Endodermal cell (in vitro differentiated cells): Measurements from ENCODE around the gene LRRC28. TPM values are rescaled to one million over a fixed set of nuclear protein-coding genes. Genes with fewer than 3 reads are reported as not detected.

Experiments used
- DNase-seq: peaks from one replicate; pipeline ENCODE4 v3.0.0-alpha.2; 2017
- H3K27ac ChIP-seq: 2 replicates; pipeline ENCODE4 v1.5.1; 2013; ENCODE audit warnings: mild to moderate bottlenecking, low read depth, low read length, moderate library complexity
- H3K27me3 ChIP-seq: 2 replicates; pipeline ENCODE4 v1.6.1; 2013; ENCODE audit warnings: mild to moderate bottlenecking, low read length, moderate library complexity; ENCODE audit not compliant: insufficient read depth, control insufficient read depth, poor library complexity, severe bottlenecking
- H3K36me3 ChIP-seq: 2 replicates; pipeline ENCODE4 v1.7.0; 2013; ENCODE audit warnings: mild to moderate bottlenecking, low read length, moderate library complexity; ENCODE audit not compliant: control insufficient read depth, insufficient read depth
- H3K4me1 ChIP-seq: one replicate; pipeline ENCODE4 v1.7.0; 2013; ENCODE audit warnings: low read length; ENCODE audit not compliant: control insufficient read depth, insufficient read depth
- H3K4me3 ChIP-seq: 2 replicates; pipeline ENCODE4 v1.5.1; 2013; ENCODE audit warnings: mild to moderate bottlenecking, low read length, moderate library complexity
- H3K9ac ChIP-seq: 2 replicates; pipeline ENCODE4 v1.6.1; 2013; ENCODE audit warnings: mild to moderate bottlenecking, low read length, moderate library complexity; ENCODE audit not compliant: poor library complexity, severe bottlenecking; ENCODE audit errors: extremely low read depth
- H3K9me3 ChIP-seq: 2 replicates; pipeline ENCODE4 v1.6.1; 2013; ENCODE audit warnings: mild to moderate bottlenecking, low read length, moderate library complexity; ENCODE audit not compliant: control insufficient read depth
- H3K27ac Mint-ChIP-seq: 2 replicates; pipeline ENCODE4 v1.8.0; 2020; ENCODE audit warnings: mixed read lengths
- H3K27me3 Mint-ChIP-seq: 2 replicates; pipeline ENCODE4 v1.8.0; 2021; ENCODE audit warnings: mild to moderate bottlenecking, mixed read lengths; ENCODE audit not compliant: insufficient read depth
- H3K36me3 Mint-ChIP-seq: 2 replicates; pipeline ENCODE4 v1.8.0; 2020; ENCODE audit warnings: low read depth, mixed read lengths
- H3K4me1 Mint-ChIP-seq: 2 replicates; pipeline ENCODE4 v1.8.0; 2020; ENCODE audit warnings: mixed read lengths
- H3K4me3 Mint-ChIP-seq: 2 replicates; pipeline ENCODE4 v1.8.0; 2020; ENCODE audit warnings: mild to moderate bottlenecking, moderate library complexity, mixed read lengths
- H3K9me3 Mint-ChIP-seq: 2 replicates; pipeline ENCODE4 v1.8.0; 2020; ENCODE audit warnings: mild to moderate bottlenecking, mixed read lengths
- WGBS, 2 experiments: methylation state at CpG; one replicate each; pipeline versions ENCODE4 v1.1.5 to v1.1.7; 2013; ENCODE audit warnings: missing lambda C conversion rate in 2 of 2, mixed read lengths in 1 of 2; ENCODE audit not compliant: insufficient coverage in 1 of 2, insufficient read length in 1 of 2; 5-methylcytosine and 5-hydroxymethylcytosine counted together
- total RNA-seq, 2 donors: library from RNA; stranded (reverse); fragmentation: NEBNext Ultra II Directional in 1 of 2; extraction: Animal tissue kit (Norgen Biotek cat#: 25700) in 1 of 2; gene quantifications; 2 replicates in 1 of 2; 3 replicates in 1 of 2; pipeline ENCODE4 v1.2.1, GENCODE V29; 2021
- TF ChIP-seq, protein P1 (sequence below): fragments of 200-600 bp; sonication (generic); conservative IDR thresholded peaks from 2 replicates; pipeline ENCODE4 v1.5.0; 2021; ENCODE audit warnings: antibody characterized with exemption, mild to moderate bottlenecking

The LRRC28 gene
- total RNA-seq, 2 donors from 2014 or later: 26.1 to 35.5 TPM

GRCh38 chr15:99250001-99250400 is 1.3 kb upstream of the LRRC28 start:
- no peaks in the 10 kb centered on the region for H3K36me3 ChIP-seq
- TF ChIP-seq, protein P1, sequence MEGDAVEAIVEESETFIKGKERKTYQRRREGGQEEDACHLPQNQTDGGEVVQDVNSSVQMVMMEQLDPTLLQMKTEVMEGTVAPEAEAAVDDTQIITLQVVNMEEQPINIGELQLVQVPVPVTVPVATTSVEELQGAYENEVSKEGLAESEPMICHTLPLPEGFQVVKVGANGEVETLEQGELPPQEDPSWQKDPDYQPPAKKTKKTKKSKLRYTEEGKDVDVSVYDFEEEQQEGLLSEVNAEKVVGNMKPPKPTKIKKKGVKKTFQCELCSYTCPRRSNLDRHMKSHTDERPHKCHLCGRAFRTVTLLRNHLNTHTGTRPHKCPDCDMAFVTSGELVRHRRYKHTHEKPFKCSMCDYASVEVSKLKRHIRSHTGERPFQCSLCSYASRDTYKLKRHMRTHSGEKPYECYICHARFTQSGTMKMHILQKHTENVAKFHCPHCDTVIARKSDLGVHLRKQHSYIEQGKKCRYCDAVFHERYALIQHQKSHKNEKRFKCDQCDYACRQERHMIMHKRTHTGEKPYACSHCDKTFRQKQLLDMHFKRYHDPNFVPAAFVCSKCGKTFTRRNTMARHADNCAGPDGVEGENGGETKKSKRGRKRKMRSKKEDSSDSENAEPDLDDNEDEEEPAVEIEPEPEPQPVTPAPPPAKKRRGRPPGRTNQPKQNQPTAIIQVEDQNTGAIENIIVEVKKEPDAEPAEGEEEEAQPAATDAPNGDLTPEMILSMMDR: no peak
- no peaks in the 10 kb centered on the region for H3K9me3 Mint-ChIP-seq
- no peak for DNase-seq
- no peaks in the 10 kb centered on the region for H3K9me3 ChIP-seq
- peaks cover 4% of the 10 kb centered on the region for H3K4me1 Mint-ChIP-seq
- no peaks in the 10 kb centered on the region for H3K27me3 ChIP-seq
- WGBS, 2 experiments: 53 to 80% methylated on average over 1 to 4 of the region's 4 CpGs
- peaks cover 4% of the 10 kb centered on the region for H3K4me1 ChIP-seq
- H3K27ac ChIP-seq: no peak overlapping the region
- no peaks in the 10 kb centered on the region for H3K27me3 Mint-ChIP-seq
- H3K4me3 ChIP-seq: peak overlapping the region; percentile 90
- no peak overlapping the region for H3K4me3 Mint-ChIP-seq
- peak overlapping the region; percentile 71 for H3K9ac ChIP-seq
- H3K36me3 Mint-ChIP-seq: no peaks in the 10 kb centered on the region
- H3K27ac Mint-ChIP-seq: no peak overlapping the region

- no peaks in the 10 kb centered on the region for H3K9me3 Mint-ChIP-seq
- no peaks in the 10 kb centered on the region for H3K9me3 ChIP-seq
- no peaks in the 10 kb centered on the region for H3K36me3 ChIP-seq
- 14 to 23% methylated on average over 5 to 6 of the region's 7 CpGs for WGBS, 2 experiments
- TF ChIP-seq, protein P1: no peak
- H3K27me3 ChIP-seq: no peaks in the 10 kb centered on the region
- H3K9ac ChIP-seq: peak overlapping the region; percentile 71
- H3K4me1 Mint-ChIP-seq: peaks cover 4% of the 10 kb centered on the region
- H3K27ac Mint-ChIP-seq: peak overlapping the region; percentile 95
- no peak for DNase-seq
- peak overlapping the region; percentile 79 for H3K27ac ChIP-seq
- no peaks in the 10 kb centered on the region for H3K27me3 Mint-ChIP-seq
- H3K36me3 Mint-ChIP-seq: no peaks in the 10 kb centered on the region
- no peak overlapping the region for H3K4me3 Mint-ChIP-seq
- H3K4me3 ChIP-seq: peak overlapping the region; percentile 90
- H3K4me1 ChIP-seq: peaks cover 4% of the 10 kb centered on the region
Observed at GRCh38 chr15:99250494-99250856, 806 bp upstream of the LRRC28 start.

DNA sequence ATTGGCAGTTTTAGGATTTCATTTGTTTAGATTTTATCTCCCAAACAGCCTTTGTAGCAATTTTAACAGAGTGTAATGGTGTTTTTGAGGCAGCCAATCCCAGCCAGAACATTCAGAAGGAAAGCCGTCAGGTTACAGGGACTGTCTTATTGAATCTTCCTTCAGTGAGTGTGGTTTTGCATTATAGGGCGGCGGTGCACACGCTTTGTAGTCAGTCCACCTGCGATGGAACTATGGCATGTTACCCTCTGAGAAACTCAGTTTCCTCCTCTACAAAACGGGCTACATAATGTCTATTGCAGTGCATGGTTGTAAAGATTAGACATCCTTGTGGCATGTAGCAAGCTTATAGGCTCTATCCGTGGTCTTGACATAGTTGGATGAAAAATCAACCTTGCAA is 1.0 kb downstream of the LRRC28 start:
- TF ChIP-seq, protein P1: no peak
- no peak for DNase-seq
- Histone ChIP-seq H3K36me3 (peaks cover 15% of the 10 kb centered on the region), H3K27ac (no peak overlapping the region), H3K4me1 (peaks cover 4% of the 10 kb centered on the region), H3K9me3 (no peaks in the 10 kb centered on the region), H3K9ac (no peak overlapping the region), H3K4me3 (peak overlapping the region; percentile 97), H3K27me3 (no peaks in the 10 kb centered on the region)
- Mint-ChIP-seq H3K4me3 (no peak overlapping the region), H3K9me3 (no peaks in the 10 kb centered on the region), H3K27ac (no peak overlapping the region), H3K27me3 (no peaks in the 10 kb centered on the region), H3K4me1 (peaks cover 5% of the 10 kb centered on the region), H3K36me3 (peaks cover 3% of the 10 kb centered on the region)
- WGBS, 2 experiments: 88 to 90% methylated on average over 5 to 7 of the region's 7 CpGs
